DOHH2 (cell line): ENCODE results near the gene CACNA1I.

Source experiments
- H3F3A ChIP-seq: fragments of 200-600 bp; sonication (generic), shearing (Covaris generic); 2 replicates; pipeline ENCODE4 v1.6.0; 2016; ENCODE audit warnings: antibody characterized with exemption, mild to moderate bottlenecking; ENCODE audit not compliant: control insufficient read depth, insufficient read depth
- H3K27ac ChIP-seq: fragments of 200-600 bp; sonication (generic); 2 replicates; pipeline ENCODE4 v1.5.1; 2014; ENCODE audit warnings: low read depth, mild to moderate bottlenecking, low read length, moderate library complexity
- H3K27me3 ChIP-seq: fragments of 200-600 bp; sonication (generic); 2 replicates; pipeline ENCODE4 v1.6.1; 2014; ENCODE audit warnings: mild to moderate bottlenecking, low read length, mixed read lengths; ENCODE audit not compliant: control insufficient read depth
- H3K36me3 ChIP-seq: fragments of 200-600 bp; sonication (generic); 2 replicates; pipeline ENCODE4 v1.6.1; 2014; ENCODE audit warnings: mild to moderate bottlenecking, low read length, moderate library complexity, mixed read lengths; ENCODE audit not compliant: control insufficient read depth
- H3K4me1 ChIP-seq: fragments of 200-600 bp; sonication (generic); 2 replicates; pipeline ENCODE4 v1.6.1; 2014; ENCODE audit warnings: mild to moderate bottlenecking, low read length, mixed read lengths; ENCODE audit not compliant: control insufficient read depth
- H3K4me2 ChIP-seq: fragments of 200-600 bp; sonication (generic); 2 replicates; pipeline ENCODE4 v1.6.0; 2014; ENCODE audit warnings: mild to moderate bottlenecking, low read length, moderate library complexity
- H3K4me3 ChIP-seq: fragments of 200-600 bp; sonication (generic); 2 replicates; pipeline ENCODE4 v1.5.1; 2014; ENCODE audit warnings: mild to moderate bottlenecking, low read length, mixed read lengths
- H3K79me2 ChIP-seq: fragments of 200-600 bp; sonication (generic); 2 replicates; pipeline ENCODE4 v1.6.1; 2014; ENCODE audit warnings: mild to moderate bottlenecking, low read length, mixed read lengths; ENCODE audit not compliant: control insufficient read depth
- H3K9me2 ChIP-seq: fragments of 200-600 bp; sonication (generic); replicated peaks from 2 replicates; pipeline ENCODE4 v1.6.1; 2014; ENCODE audit warnings: mild to moderate bottlenecking, low read length, mixed read lengths; ENCODE audit not compliant: control insufficient read depth
- H3K9me3 ChIP-seq: fragments of 200-600 bp; sonication (generic); 2 replicates; pipeline ENCODE4 v1.6.1; 2014; ENCODE audit warnings: antibody characterized with exemption, low read length, mixed read lengths; ENCODE audit not compliant: control insufficient read depth, insufficient read depth
- H4K20me1 ChIP-seq: fragments of 200-600 bp; sonication (generic); 2 replicates; pipeline ENCODE4 v1.6.0; 2014; ENCODE audit warnings: low read depth, mild to moderate bottlenecking, antibody characterized with exemption, low read length, moderate library complexity; ENCODE audit not compliant: control insufficient read depth, insufficient read depth
- EZH2phosphoT487 ChIP-seq: fragments of 200-600 bp; sonication (generic); IDR thresholded peaks from 2 replicates; pipeline ENCODE4 v1.6.1; 2017; ENCODE audit warnings: borderline replicate concordance, mild to moderate bottlenecking, antibody characterized with exemption, low read length, moderate library complexity, mixed read lengths
- TF ChIP-seq, protein P1 (sequence below): fragments of 200-600 bp; sonication (generic); IDR thresholded peaks from one replicate; pipeline ENCODE4 v1.5.1; 2014; ENCODE audit warnings: antibody characterized with exemption, mild to moderate bottlenecking, low read depth, low read length; ENCODE audit not compliant: poor library complexity, severe bottlenecking

CACNA1I gene

DNA sequence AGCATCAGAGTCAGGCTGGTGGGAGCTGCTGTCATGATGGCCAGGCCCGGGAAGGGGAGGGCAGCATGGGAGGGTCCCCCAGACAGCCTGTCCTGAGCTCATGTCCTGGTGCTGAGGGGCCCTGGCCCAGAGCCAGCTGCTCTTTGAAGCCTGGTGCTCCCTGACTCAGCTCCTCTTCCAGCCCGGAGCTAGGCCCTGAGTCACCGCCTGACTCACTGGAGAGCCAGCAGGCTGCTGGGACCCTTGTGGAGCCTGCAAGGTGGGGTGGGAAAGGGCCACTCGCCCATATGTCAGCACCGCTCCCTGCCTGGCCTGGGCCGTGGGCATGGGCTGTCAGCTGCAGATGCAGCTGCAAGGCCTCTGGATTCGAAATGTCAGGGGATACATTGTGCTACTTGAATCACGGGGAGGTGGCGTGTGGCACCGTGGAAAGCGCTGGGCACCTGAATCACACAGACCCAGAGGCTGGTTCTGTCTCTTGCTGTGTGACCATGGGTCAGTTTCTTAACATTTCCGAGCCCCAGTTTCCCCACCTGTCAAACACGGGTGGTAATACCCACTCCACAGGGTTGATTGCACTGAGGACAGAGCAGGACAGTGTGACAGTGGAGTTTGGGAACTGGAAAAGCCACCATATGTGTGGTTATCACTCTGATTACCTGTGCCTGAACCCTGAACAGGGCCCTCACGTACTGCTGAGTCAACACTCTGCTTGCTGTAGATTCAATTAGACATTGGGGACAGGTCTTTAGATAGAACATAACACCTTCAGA, 4.4 kb downstream of the CACNA1I start:
- Histone ChIP-seq H3F3A (no peaks in the 10 kb centered on the region), H3K27ac (no peak overlapping the region), H4K20me1 (no peaks in the 10 kb centered on the region), H3K27me3 (peaks cover 18% of the 10 kb centered on the region; the same call in 1 of the 2 replicates), H3K4me3 (no peak overlapping the region), H3K4me1 (peaks cover 7% of the 10 kb centered on the region), H3K9me3 (no peaks in the 10 kb centered on the region), H3K4me2 (no peak overlapping the region), H3K36me3 (no peaks in the 10 kb centered on the region), H3K9me2 (no peaks in the 10 kb centered on the region), H3K79me2 (no peaks in the 10 kb centered on the region)
- TF ChIP-seq EZH2phosphoT487 = no peak
- TF ChIP-seq, protein P1, sequence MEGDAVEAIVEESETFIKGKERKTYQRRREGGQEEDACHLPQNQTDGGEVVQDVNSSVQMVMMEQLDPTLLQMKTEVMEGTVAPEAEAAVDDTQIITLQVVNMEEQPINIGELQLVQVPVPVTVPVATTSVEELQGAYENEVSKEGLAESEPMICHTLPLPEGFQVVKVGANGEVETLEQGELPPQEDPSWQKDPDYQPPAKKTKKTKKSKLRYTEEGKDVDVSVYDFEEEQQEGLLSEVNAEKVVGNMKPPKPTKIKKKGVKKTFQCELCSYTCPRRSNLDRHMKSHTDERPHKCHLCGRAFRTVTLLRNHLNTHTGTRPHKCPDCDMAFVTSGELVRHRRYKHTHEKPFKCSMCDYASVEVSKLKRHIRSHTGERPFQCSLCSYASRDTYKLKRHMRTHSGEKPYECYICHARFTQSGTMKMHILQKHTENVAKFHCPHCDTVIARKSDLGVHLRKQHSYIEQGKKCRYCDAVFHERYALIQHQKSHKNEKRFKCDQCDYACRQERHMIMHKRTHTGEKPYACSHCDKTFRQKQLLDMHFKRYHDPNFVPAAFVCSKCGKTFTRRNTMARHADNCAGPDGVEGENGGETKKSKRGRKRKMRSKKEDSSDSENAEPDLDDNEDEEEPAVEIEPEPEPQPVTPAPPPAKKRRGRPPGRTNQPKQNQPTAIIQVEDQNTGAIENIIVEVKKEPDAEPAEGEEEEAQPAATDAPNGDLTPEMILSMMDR = no peak

DNA sequence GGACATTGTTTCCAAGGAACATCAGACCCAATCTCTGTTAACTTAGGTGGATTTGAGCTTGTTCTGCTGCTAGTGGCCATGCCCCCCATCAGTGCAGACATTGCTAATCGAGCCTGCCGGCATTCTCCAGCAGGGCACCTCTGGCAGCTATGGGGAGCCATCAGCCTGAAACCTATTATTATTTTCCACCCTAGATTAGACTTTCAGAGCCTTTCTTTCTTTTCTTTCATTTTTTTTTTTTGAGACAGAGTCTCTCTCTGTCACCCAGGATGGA, 4.9 kb downstream of the CACNA1I start:
- Histone ChIP-seq H3K4me1 (peaks cover 7% of the 10 kb centered on the region), H3K9me3 (no peaks in the 10 kb centered on the region), H3F3A (no peaks in the 10 kb centered on the region), H3K27me3 (peaks cover 20% of the 10 kb centered on the region; the same call in 1 of the 2 replicates), H3K36me3 (no peaks in the 10 kb centered on the region), H3K79me2 (no peaks in the 10 kb centered on the region), H3K27ac (no peak overlapping the region), H4K20me1 (no peaks in the 10 kb centered on the region), H3K9me2 (no peaks in the 10 kb centered on the region), H3K4me2 (no peak overlapping the region), H3K4me3 (no peak overlapping the region)
- no peak for TF ChIP-seq EZH2phosphoT487
- TF ChIP-seq, protein P1 = no peak

DNA sequence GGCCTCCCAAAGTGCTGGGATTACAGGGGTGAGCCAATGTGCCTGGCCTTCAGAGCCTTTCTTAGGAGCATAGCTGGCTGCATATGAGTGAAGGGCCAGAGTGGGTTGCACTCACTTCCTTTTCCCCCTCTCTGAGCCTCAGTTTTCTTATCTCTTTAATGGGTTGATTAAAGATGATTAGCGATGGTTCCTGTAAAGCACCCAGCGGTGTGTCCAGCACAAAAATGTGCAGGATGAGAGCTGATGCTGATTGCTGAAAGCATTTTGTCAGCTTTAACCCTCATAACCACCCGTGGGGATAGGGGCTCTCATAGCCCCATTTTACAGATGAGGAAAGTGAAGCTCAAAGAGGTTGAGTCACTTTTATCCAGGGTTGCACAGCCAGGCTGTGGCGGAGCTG, 5.5 kb downstream of the CACNA1I start:
- H3K4me2 ChIP-seq = no peak overlapping the region
- no peaks in the 10 kb centered on the region for H4K20me1 ChIP-seq
- peaks cover 7% of the 10 kb centered on the region for H3K4me1 ChIP-seq
- no peak overlapping the region for H3K27ac ChIP-seq
- H3K9me3 ChIP-seq = no peaks in the 10 kb centered on the region
- H3K27me3 ChIP-seq = peaks cover 23% of the 10 kb centered on the region
- no peak for TF ChIP-seq EZH2phosphoT487
- TF ChIP-seq, protein P1 = no peak
- H3K9me2 ChIP-seq = no peaks in the 10 kb centered on the region
- no peaks in the 10 kb centered on the region for H3K79me2 ChIP-seq
- H3K4me3 ChIP-seq = no peak overlapping the region
- no peaks in the 10 kb centered on the region for H3F3A ChIP-seq
- H3K36me3 ChIP-seq = no peaks in the 10 kb centered on the region
